Left hindlimb (tissue), 1 donor: Measurements from ENCODE around the gene MOV10.

Experiments used
- DNase-seq: peaks from one replicate; pipeline ENCODE4 v3.0.0-alpha.2; 2018

The MOV10 gene

GRCh38 chr1:112675728-112676381, 1.4 kb downstream of the MOV10 start:
- DNase-seq = no peak

GRCh38 chr1:112676543-112676942, 2.1 kb downstream of the MOV10 start:
- DNase-seq = no peak

GRCh38 chr1:112677501-112677900, 3.0 kb downstream of the MOV10 start:
- DNase-seq = no peak

- DNase-seq = no peak
Observed at GRCh38 chr1:112678605-112679004, 4.1 kb downstream of the MOV10 start.

- DNase-seq = no peak
Observed at GRCh38 chr1:112685913-112686312, 11.5 kb downstream of the MOV10 start.

- no peak for DNase-seq
Observed at GRCh38 chr1:112686417-112686816, 12.0 kb downstream of the MOV10 start.

- DNase-seq = no peak
Observed at GRCh38 chr1:112686835-112687234, 12.4 kb downstream of the MOV10 start.

- DNase-seq = no peak
Observed at GRCh38 chr1:112687361-112687760, 12.9 kb downstream of the MOV10 start.

- DNase-seq = no peak
Observed at GRCh38 chr1:112687785-112688496, 13.5 kb downstream of the MOV10 start.

- peak; percentile 58 for DNase-seq
Observed at GRCh38 chr1:112688781-112689193, 14.3 kb downstream of the MOV10 start.

- DNase-seq = no peak
Observed at GRCh38 chr1:112689196-112689841, 14.9 kb downstream of the MOV10 start.

- DNase-seq = no peak
Observed at GRCh38 chr1:112689842-112690237, 15.4 kb downstream of the MOV10 start.

- no peak for DNase-seq
Observed at GRCh38 chr1:112692681-112693080, 18.2 kb downstream of the MOV10 start.

GRCh38 chr1:112693821-112694220, 19.4 kb downstream of the MOV10 start:
- no peak for DNase-seq

GRCh38 chr1:112694363-112694929, 20.0 kb downstream of the MOV10 start:
- no peak for DNase-seq

GRCh38 chr1:112695276-112695675, 20.8 kb downstream of the MOV10 start:
- DNase-seq = no peak

GRCh38 chr1:112696578-112697314, 22.3 kb downstream of the MOV10 start:
- no peak for DNase-seq

GRCh38 chr1:112697781-112698201, 23.3 kb downstream of the MOV10 start:
- no peak for DNase-seq

- peak; percentile 37 for DNase-seq
Observed at GRCh38 chr1:112698366-112699310, 24.2 kb downstream of the MOV10 start.

- DNase-seq = no peak
Observed at GRCh38 chr1:112699425-112700144, 25.1 kb downstream of the MOV10 start.
